Rectal smooth muscle tissue (tissue), 1 donor: ENCODE data around the gene STARD13.

ENCODE experiments used
- H3K27ac ChIP-seq: one replicate; pipeline ENCODE4 v1.7.0; 2013; ENCODE audit warnings: low read depth, low read length, inconsistent platforms
- H3K27me3 ChIP-seq: one replicate; pipeline ENCODE4 v1.7.0; 2013; ENCODE audit warnings: low read length; ENCODE audit not compliant: control insufficient read depth, insufficient read depth
- H3K36me3 ChIP-seq: one replicate; pipeline ENCODE4 v1.7.0; 2013; ENCODE audit warnings: low read length; ENCODE audit not compliant: control insufficient read depth, insufficient read depth
- H3K4me1 ChIP-seq: one replicate; pipeline ENCODE4 v1.7.0; 2013; ENCODE audit warnings: low read length; ENCODE audit not compliant: control insufficient read depth, insufficient read depth
- H3K4me3 ChIP-seq: one replicate; pipeline ENCODE4 v1.7.0; 2013; ENCODE audit warnings: low read length
- H3K9ac ChIP-seq: one replicate; pipeline ENCODE4 v1.7.0; 2013; ENCODE audit warnings: low read length

The STARD13 gene

DNA sequence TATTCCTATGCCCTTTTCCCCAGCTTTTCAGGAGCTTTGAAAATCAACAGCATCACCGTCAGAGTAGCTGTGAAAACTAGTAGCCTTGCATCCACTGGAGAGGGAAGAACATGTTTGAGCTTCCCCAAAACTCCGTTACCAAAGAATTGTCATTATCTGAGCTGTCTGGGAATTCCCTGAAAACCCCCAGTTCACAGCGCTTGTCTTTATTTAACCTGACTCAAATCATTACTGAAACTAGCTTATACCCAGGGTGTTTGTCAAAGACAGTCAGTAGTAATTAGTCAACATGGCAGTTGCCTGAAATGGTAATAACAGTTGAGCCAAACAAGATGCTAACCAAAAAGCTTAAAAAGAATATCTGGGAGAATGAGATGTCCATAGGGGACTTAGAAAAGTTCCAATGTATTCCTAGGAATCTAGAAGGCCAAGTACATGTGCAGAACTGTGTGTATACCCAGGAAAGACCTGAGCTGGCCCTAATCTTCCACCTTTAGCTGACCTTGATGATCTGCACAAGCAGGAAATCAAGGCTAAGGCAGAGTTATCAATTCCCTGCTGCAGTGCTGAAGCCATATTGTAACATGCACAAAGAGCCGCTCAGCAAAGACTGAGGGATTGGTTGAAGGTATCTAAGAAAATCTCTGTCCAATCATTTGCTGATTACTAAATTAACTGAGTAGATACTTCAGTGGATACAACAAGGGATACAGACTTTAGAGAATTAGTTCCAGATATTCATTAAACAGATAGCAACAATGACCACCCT is 138.5 kb downstream of the STARD13 start:
- no peaks in the 10 kb centered on the region for H3K36me3 ChIP-seq
- no peak overlapping the region for H3K9ac ChIP-seq
- no peak overlapping the region for H3K27ac ChIP-seq
- no peak overlapping the region for H3K4me3 ChIP-seq
- H3K4me1 ChIP-seq: peaks cover 17% of the 10 kb centered on the region
- no peaks in the 10 kb centered on the region for H3K27me3 ChIP-seq

DNA sequence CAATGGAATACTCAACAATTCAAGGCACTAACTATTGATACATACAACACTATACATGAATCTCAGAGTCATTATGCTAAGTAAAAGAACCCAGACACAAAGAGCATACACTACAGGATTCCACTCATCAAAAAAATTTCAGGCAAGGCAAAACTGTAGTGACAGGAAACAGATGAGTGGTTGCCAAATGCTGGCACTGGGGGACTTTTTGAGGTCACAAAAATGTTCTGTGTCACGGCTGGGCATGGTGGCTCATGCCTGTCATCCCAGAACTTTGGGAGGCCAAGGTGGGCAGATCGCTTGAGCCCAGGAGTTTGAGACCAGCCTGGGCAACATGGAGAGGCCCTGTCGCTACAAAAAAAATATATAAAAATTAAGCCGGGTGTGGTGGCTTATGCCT is 139.9 kb downstream of the STARD13 start:
- H3K27ac ChIP-seq: no peak overlapping the region

DNA sequence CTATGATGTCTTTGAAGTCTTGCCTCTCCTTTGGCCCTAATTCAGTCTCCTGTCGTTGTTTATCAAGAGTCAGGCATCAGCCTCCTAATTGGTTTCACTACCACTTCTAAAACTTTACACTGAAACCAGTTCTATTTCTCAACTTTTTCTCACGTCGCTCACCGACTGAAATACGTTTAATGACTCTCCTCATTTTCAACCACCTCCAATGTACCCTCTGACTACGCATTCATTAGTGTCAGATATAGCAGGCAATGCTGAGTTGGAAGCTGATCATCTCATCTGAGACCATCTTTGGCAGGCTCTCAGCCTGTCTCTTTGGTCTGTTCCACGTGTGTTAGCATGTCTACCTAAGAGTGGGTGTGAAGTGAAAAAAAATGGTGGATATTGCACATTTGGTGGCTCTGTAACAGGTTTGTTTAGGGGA is 141.2 kb downstream of the STARD13 start:
- no peaks in the 10 kb centered on the region for H3K27me3 ChIP-seq
- peaks cover 13% of the 10 kb centered on the region for H3K4me1 ChIP-seq
- no peaks in the 10 kb centered on the region for H3K36me3 ChIP-seq
- no peak overlapping the region for H3K4me3 ChIP-seq
- no peak overlapping the region for H3K27ac ChIP-seq
- no peak overlapping the region for H3K9ac ChIP-seq

More for the DNA sequence above, 139.9 kb downstream of the STARD13 start:
- no peaks in the 10 kb centered on the region for H3K27me3 ChIP-seq
- H3K9ac ChIP-seq: no peak overlapping the region
- H3K4me3 ChIP-seq: no peak overlapping the region
- H3K4me1 ChIP-seq: peaks cover 17% of the 10 kb centered on the region
- no peaks in the 10 kb centered on the region for H3K36me3 ChIP-seq

DNA sequence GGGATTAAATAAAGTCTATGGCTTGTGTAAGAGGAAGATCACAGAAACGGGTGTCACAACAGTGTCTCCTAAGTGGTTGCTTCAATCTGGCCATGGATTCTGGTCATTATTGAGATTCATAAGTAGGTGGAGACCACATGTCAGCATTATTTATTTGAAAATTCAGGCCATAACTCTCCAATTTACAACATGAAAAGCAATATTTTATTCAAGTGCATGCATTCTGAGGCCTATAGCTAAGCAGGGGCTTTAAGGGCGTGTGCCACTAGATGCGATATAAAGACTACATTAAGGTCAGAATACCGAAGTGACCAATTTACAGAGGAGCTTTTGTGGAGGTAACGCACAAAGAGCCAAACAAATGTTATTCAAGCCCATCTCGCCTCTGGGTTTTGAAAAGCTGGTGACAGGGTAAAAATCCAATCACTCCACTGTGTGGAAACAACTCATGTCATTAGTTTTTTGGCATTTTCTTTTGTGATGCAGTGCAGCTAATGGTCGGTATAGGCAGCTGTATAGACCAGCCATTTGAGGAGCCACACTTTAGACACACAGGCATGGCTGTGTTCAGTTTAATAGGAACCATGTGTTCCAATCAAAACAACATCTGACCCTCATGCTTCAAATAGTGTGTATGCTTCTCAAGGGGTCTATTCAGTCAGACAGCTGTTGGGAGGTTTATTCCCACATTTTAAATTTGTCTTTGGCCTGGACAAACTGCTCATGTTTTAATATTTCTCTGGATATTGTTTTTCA is 145.6 kb downstream of the STARD13 start:
- Histone ChIP-seq H3K9ac (no peak overlapping the region), H3K4me3 (no peak overlapping the region), H3K27ac (no peak overlapping the region), H3K27me3 (no peaks in the 10 kb centered on the region), H3K4me1 (peaks cover 7% of the 10 kb centered on the region), H3K36me3 (no peaks in the 10 kb centered on the region)

DNA sequence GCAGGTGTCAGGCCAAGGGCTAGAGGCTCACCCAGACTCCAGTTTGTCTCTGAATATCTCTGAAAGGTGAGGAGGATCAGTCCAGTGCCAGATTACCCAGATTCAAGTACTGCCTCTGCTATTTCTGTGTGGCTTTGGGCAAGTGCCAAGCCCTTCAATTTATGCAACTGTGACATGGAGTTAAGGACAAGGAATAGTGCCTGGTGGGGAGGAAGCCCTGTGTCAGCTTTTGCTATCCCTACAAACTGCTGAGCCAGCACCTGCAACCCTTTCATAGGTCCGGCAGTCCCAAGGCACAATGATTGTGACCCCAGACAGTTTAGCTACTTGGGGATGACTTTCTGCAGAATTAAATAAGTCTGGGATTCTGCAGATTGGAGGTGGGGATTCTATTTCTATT is 146.4 kb downstream of the STARD13 start:
- H3K4me1 ChIP-seq: peaks cover 7% of the 10 kb centered on the region
- no peak overlapping the region for H3K27ac ChIP-seq
- no peaks in the 10 kb centered on the region for H3K27me3 ChIP-seq
- H3K4me3 ChIP-seq: no peak overlapping the region
- no peaks in the 10 kb centered on the region for H3K36me3 ChIP-seq
- H3K9ac ChIP-seq: no peak overlapping the region

DNA sequence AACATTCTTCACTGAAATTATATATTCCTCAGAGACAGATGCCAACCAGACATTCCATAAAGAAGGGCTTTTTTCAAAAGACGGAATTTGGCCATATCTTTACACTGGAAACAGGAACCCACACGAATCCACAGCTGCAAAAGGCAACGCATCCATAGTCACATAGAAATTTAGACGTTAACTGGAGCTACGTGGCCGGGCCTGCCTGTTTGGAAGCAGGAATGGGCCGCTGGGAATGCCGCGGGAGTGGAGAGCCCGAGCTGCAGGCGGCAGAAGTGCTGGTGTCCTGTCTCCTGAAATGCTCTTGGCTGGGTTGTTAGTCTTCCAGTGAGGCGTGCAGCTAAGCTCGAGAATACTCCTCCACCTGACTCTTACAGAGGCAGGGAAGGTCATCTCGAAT is 147.1 kb downstream of the STARD13 start:
- Histone ChIP-seq H3K27ac (no peak overlapping the region), H3K4me1 (peaks cover 7% of the 10 kb centered on the region), H3K36me3 (no peaks in the 10 kb centered on the region), H3K27me3 (no peaks in the 10 kb centered on the region), H3K4me3 (no peak overlapping the region), H3K9ac (no peak overlapping the region)

DNA sequence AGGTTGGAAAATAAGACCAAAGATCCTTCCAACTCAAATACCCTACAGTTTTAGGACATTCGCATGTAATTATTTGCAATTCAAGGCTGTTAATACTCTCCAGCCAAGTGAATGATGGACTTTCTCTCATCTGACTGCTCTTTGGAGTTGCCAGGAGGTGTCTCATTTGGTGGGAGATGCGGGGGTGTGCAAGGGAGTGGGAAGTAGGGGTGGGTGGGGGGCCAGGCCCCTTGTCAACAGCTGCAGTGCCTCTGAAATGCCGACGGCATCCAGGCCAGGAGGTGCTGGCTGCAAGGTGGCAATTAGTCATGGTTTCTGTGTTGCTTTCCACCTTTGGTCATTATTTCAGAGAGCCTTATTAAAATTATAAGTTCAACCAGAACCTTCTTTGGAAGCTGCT is 147.8 kb downstream of the STARD13 start:
- Histone ChIP-seq H3K4me3 (no peak overlapping the region), H3K9ac (no peak overlapping the region), H3K27me3 (no peaks in the 10 kb centered on the region), H3K4me1 (peaks cover 8% of the 10 kb centered on the region), H3K36me3 (no peaks in the 10 kb centered on the region), H3K27ac (no peak overlapping the region)

DNA sequence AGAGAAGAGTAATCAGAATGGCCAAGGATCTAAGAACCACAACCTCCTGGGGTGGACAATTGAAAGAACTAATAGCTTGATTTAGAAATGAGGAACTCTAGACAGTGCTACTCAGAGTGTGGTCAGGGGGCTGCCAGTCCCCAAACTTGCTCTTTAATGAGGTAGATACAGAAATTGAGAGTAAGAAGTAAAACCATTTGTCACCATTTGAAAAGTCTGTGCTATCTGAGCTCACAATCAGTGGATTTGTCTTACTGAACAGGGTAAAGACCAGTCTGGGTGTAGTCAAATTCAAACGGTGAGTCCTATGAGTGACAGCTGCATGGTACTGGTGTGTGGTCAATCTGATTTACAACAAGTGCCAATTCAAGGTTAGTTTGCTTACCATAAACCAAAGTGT is 150.5 kb downstream of the STARD13 start:
- Histone ChIP-seq H3K4me1 (peaks cover 11% of the 10 kb centered on the region), H3K4me3 (no peak overlapping the region), H3K9ac (no peak overlapping the region), H3K27me3 (no peaks in the 10 kb centered on the region), H3K27ac (no peak overlapping the region), H3K36me3 (peaks cover 3% of the 10 kb centered on the region)

DNA sequence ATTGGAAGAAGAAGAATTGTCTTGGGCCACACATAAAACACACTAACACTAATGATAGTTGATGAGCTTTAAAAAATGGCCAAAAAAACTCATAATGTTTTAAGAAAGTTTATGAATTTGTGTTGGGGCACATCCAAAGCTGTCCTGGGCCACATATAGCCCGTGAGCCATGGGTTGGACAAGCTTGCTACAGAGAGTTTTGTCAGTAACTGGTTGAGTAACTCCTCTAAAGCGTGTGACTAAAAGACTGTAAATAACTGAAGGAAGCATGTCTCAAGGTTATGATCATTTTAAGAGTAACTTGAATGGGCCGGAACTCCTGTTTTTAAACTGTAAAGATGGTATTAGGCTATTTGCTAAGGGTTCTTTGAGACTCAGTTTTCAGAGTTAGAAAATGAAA is 151.3 kb downstream of the STARD13 start:
- no peak overlapping the region for H3K27ac ChIP-seq
- peaks cover 8% of the 10 kb centered on the region for H3K4me1 ChIP-seq
- no peak overlapping the region for H3K4me3 ChIP-seq

DNA sequence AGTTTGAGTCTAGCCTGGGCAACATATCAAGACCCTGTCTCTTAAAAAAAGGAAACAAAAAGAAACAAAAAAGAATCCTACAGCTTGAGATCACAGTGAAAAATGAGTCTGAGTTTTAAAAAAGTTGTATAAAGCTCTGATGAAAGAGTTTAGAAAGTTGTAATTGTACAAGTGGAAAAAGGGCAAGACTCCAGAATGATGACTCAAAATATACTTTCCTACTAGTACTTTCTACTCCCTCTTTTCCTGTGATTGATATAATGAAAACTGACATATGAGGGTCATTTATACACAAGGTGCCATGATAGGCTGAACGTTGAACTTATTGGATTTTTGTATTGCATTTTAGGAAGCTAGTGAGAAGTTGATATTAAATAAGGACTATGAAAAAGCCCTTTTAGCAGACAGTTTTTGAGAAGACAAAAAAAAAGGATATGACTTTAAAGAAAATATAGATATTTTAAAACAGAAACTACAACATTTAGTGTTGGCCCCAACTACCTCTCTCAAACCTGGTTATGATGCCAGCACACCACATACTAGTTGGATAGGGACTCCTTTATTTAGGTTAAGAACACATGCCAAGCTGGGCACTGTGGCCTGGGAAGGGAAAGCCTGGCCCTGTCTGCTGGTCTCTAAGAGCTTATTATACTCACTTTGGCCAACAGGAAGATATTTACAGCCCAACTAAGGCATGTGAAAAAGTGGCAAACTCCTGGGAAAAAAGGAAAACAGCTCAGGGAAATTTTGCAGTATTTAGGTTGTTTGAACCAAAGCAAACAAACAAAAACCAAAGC is 152.7 kb downstream of the STARD13 start:
- no peak overlapping the region for H3K4me3 ChIP-seq
- no peak overlapping the region for H3K9ac ChIP-seq
- peaks cover 10% of the 10 kb centered on the region for H3K36me3 ChIP-seq
- H3K4me1 ChIP-seq: peaks cover 5% of the 10 kb centered on the region
- no peaks in the 10 kb centered on the region for H3K27me3 ChIP-seq
- H3K27ac ChIP-seq: no peak overlapping the region

More for the DNA sequence above, 151.3 kb downstream of the STARD13 start:
- H3K27me3 ChIP-seq: no peaks in the 10 kb centered on the region
- H3K36me3 ChIP-seq: peaks cover 5% of the 10 kb centered on the region
- H3K9ac ChIP-seq: no peak overlapping the region

DNA sequence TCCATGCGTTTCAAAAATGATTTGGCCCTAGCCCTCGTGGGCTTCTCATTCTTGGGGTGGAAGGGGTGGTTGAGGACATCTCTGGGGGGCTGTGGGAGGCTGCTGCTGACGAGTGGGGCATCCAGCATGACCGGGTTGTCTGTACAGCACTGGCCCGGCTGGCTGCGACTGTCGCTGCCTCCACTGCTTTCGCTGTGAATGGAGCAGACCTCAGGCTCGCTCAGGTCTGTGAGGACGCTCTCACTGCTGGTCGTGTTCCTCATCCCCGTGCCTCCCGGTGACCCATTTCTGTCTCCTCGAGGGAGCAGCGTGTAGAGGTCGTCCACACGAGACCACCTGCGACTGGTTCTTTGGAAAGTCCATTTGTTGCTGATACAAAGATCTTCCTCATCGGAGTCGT is 155.7 kb downstream of the STARD13 start:
- Histone ChIP-seq H3K27me3 (no peaks in the 10 kb centered on the region), H3K36me3 (peaks cover 10% of the 10 kb centered on the region), H3K4me3 (no peak overlapping the region), H3K9ac (no peak overlapping the region), H3K4me1 (peaks cover 28% of the 10 kb centered on the region), H3K27ac (no peak overlapping the region)

DNA sequence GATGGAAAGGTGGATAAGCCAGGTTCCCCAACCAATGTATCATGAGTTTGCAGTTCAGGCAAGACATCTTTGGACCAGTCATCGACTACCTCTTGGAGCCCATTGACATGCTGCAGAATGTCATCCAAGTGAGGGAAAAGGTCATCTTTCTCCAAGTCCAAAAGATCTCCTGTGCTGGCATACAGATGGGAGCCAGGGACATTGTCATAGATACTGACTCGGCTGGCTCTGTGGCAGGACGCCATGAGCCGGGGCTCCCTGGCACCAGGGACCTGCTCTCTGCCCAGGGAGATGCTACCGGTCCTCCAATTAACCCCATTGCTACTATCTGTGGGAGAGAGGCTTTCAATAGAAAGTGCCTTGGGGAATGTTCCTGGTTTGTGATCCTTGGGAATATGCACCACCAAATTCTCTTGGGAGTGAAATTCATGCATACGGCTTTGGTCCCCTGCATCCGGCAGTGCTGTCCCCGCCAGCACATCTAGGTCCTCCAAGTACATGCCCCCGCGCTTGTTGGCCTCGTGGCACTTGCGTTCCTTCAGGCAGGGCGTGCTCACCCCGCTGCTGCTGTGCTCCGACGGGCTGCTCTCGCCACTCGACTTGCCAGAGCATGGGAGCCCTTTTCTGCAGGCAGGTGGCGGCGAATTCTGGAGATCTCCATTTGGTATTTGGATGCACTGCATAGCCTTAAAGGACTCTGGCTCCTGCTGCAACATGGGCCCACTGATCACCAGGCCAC is 156.3 kb downstream of the STARD13 start:
- Histone ChIP-seq H3K4me1 (peaks cover 31% of the 10 kb centered on the region), H3K36me3 (peaks cover 10% of the 10 kb centered on the region), H3K27ac (no peak overlapping the region), H3K27me3 (no peaks in the 10 kb centered on the region), H3K4me3 (no peak overlapping the region), H3K9ac (no peak overlapping the region)
